Psoas muscle (tissue), 8 donors: Measurements from ENCODE around the gene BAK1. TPM values are rescaled to one million over a fixed set of nuclear protein-coding genes. Genes with fewer than 3 reads are reported as not detected.

Source experiments
- ATAC-seq, 4 donors: fragments of 200-7000 bp; cut with Tn5 transposase; one replicate each; pipeline ENCODE4 v1.9.1; 2020; ENCODE audit warnings: moderate library complexity in 3 of 4, mild to moderate bottlenecking in 2 of 4
- DNase-seq, 2 donors: peaks; one replicate each; pipeline ENCODE4 v3.0.0-alpha.2; 2020
- H3K27ac ChIP-seq: fragments of 200-600 bp; one replicate; pipeline ENCODE4 v1.8.0; 2022
- H3K27me3 ChIP-seq, 3 donors: fragments of 200-600 bp in 1 of 3; one replicate each; pipeline versions ENCODE4 v1.6.1 to v1.8.0; 2013 to 2022; ENCODE audit warnings: low read length in 2 of 3, mild to moderate bottlenecking in 2 of 3, moderate library complexity in 1 of 3; ENCODE audit not compliant: insufficient read depth in 3 of 3
- H3K36me3 ChIP-seq, 2 donors: fragments of 200-600 bp in 1 of 2; one replicate each; pipeline versions ENCODE4 v1.6.1 to v1.8.0; 2013 to 2022; ENCODE audit warnings: low read depth in 1 of 2, mild to moderate bottlenecking in 1 of 2, moderate library complexity in 1 of 2; ENCODE audit not compliant: insufficient read depth in 1 of 2
- H3K4me1 ChIP-seq: fragments of 200-600 bp; one replicate; pipeline ENCODE4 v1.8.0; 2022
- H3K4me3 ChIP-seq: fragments of 200-600 bp; one replicate; pipeline ENCODE4 v1.8.0; 2022; ENCODE audit warnings: mild to moderate bottlenecking
- H3K9me3 ChIP-seq: fragments of 200-600 bp; one replicate; pipeline ENCODE4 v1.8.0; 2022
- CTCF ChIP-seq: fragments of 200-600 bp; IDR thresholded peaks from one replicate; pipeline ENCODE4 v1.8.0; 2022; ENCODE audit warnings: antibody characterized with exemption
- WGBS, 3 donors: extraction: QIAGEN DNeasy Blood & Tissue Kit; methylation state at CpG; one replicate each; pipeline versions ENCODE4 v1.1.6 to v1.1.7; 2013; 5-methylcytosine and 5-hydroxymethylcytosine counted together
- intact Hi-C, 2 donors: fragments of 100-400 bp; cut with DNase I; formaldehyde crosslinking; loops; one replicate each; pipeline versions ENCODE4 v1.11.0 to v1.14.2; 2022
- polyA plus RNA-seq, 3 donors: library from polyadenylated mRNA; stranded (reverse); fragments of 200-250 nt; gene quantifications; one replicate each; pipeline ENCODE4 v1.2.3, GENCODE V29; 2013
- total RNA-seq, 4 donors: library from RNA; stranded (reverse); fragmentation: NEBNext Ultra II Directional in 2 of 4; extraction: Animal tissue kit (Norgen Biotek cat#: 25700) in 2 of 4; gene quantifications; one replicate each; pipeline versions ENCODE4 v1.2.1 to v1.2.4, GENCODE V29; 2021 to 2023
- donor health status: healthy with polysubstance abuse.
- donor health status: DM: no; HTN: no; CAD: no; lungs with moderate emphysema.
- donor health status: Bipolar disorder and iron deficiency.
- donor health status: healthy.
- donor health status: DM: yes; HTN: yes; CAD: no.
- donor health status: DM: no; HTN: no; CAD: no.
- donor health status: DM: no; HTN: no; CAD: no.
- donor health status: DM: yes; HTN: yes; CAD: no.

BAK1 gene
- total and polyA plus RNA-seq, 7 donors = 10.3 to 55.9 (median 19.8) TPM

GRCh38 chr6:33620158-33620855 lies 40.2 kb upstream of the BAK1 start:
- H3K4me1 ChIP-seq = peaks cover 3% of the 10 kb centered on the region

GRCh38 chr6:33619166-33619840 lies 39.2 kb upstream of the BAK1 start:
- H3K4me1 ChIP-seq = peaks cover 3% of the 10 kb centered on the region
- WGBS, 3 donors = 44 to 59% (median 58%) methylated on average over 5 of the region's 5 CpGs
- TF ChIP-seq CTCF = no peak
- no peak overlapping the region for H3K4me3 ChIP-seq
- intact Hi-C loops = no loop called here
- H3K27me3 ChIP-seq = peaks cover 0 to 19% (median 5%) of the 10 kb centered on the region in 3 donors
- H3K36me3 ChIP-seq = no peaks in the 10 kb centered on the region
- ATAC-seq = no peak
- no peaks in the 10 kb centered on the region for H3K9me3 ChIP-seq
- peak overlapping the region; percentile 60 for H3K27ac ChIP-seq
- DNase-seq = no peak

More at GRCh38 chr6:33620158-33620855, 40.2 kb upstream of the BAK1 start:
- ATAC-seq (peak; percentile 37 to 59 (median 40)), DNase-seq (peak in 1 of 2 donors; percentile 69)
- intact Hi-C loops = no loop called here
- H3K27me3 ChIP-seq = peaks cover 0 to 19% (median 5%) of the 10 kb centered on the region in 3 donors
- no peaks in the 10 kb centered on the region for H3K9me3 ChIP-seq
- 2 to 3% (median 3%) methylated on average over 29 of the region's 29 CpGs for WGBS, 3 donors
- TF ChIP-seq CTCF = no peak
- no peaks in the 10 kb centered on the region for H3K36me3 ChIP-seq
- H3K4me3 ChIP-seq = peak overlapping the region; percentile 71
- H3K27ac ChIP-seq = peak overlapping the region; percentile 60

GRCh38 chr6:33616913-33617312 lies 36.8 kb upstream of the BAK1 start:
- H3K36me3 ChIP-seq = no peaks in the 10 kb centered on the region
- TF ChIP-seq CTCF = no peak
- no peak overlapping the region for H3K4me3 ChIP-seq
- intact Hi-C loops = no loop called here
- H3K4me1 ChIP-seq = peaks cover 3% of the 10 kb centered on the region
- DNase-seq (no peak), ATAC-seq (no peak)
- H3K9me3 ChIP-seq = no peaks in the 10 kb centered on the region
- 95 to 97% methylated on average over 2 to 4 of the region's 4 CpGs; no CpG with 5 or more reads in 1 of the 3 donors for WGBS, 3 donors
- H3K27me3 ChIP-seq = peaks cover 0 to 14% (median 5%) of the 10 kb centered on the region in 3 donors
- H3K27ac ChIP-seq = no peak overlapping the region

DNA sequence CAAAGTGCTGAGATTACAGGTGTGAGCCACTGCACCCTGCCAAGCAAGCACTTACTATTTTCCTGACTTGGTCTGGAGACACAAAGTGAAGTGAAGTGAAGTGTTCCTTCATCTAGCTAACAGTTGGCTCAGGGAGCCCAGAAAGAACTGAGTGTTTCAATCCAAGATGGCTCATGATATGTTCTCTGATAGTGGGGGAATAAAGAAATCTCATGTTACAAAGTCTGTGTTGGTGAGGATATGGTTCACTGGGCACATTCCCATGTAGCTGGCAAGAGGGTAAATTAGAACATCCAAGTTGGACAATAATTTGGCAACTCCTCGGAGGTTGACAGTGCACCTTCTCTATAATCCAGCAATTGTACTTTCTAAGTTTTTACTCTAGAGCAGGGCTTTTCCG lies 36.0 kb upstream of the BAK1 start:
- peak in 1 of 4 donors; percentile 39 for ATAC-seq
- no peak overlapping the region for H3K4me3 ChIP-seq
- intact Hi-C loops = no loop called here
- no peak for DNase-seq
- H3K27ac ChIP-seq = no peak overlapping the region
- H3K27me3 ChIP-seq = peaks cover 0 to 9% (median 0%) of the 10 kb centered on the region in 3 donors
- 58 to 59% methylated on average over 2 of the region's 2 CpGs; no CpG with 5 or more reads in 1 of the 3 donors for WGBS, 3 donors
- no peak for TF ChIP-seq CTCF
- H3K36me3 ChIP-seq = no peaks in the 10 kb centered on the region
- no peaks in the 10 kb centered on the region for H3K9me3 ChIP-seq
- peaks cover 3% of the 10 kb centered on the region for H3K4me1 ChIP-seq
